Transverse colon (tissue), 4 donors: ENCODE measurements around the gene APOC4. TPM values are rescaled to one million over a fixed set of nuclear protein-coding genes. Genes with fewer than 3 reads are reported as not detected.
"Not testable (repeated sequence)": the region's sequence is repeated elsewhere in the genome, so short reads cannot be mapped to it uniquely, and the experiment has no call there.

Source experiments
- DNase-seq: peaks from one replicate; pipeline ENCODE4 v3.0.0-alpha.2; 2019
- H3K27ac ChIP-seq, 4 donors: fragments of 200-600 bp; sonication (generic); 2 replicates each; pipeline ENCODE4 v1.5.1; 2016 to 2018; ENCODE audit warnings: inconsistent platforms in 4 of 4
- H3K27me3 ChIP-seq: fragments of 200-600 bp; sonication (generic); 2 replicates; pipeline ENCODE4 v1.5.1; 2017; ENCODE audit warnings: inconsistent platforms
- H3K36me3 ChIP-seq, 4 donors: fragments of 200-600 bp; sonication (generic); 2 replicates each; pipeline ENCODE4 v1.5.1; 2017 to 2019; ENCODE audit warnings: inconsistent platforms in 4 of 4
- H3K4me1 ChIP-seq, 4 donors: fragments of 200-600 bp; sonication (generic); 2 replicates each; pipeline ENCODE4 v1.5.1; 2017 to 2020; ENCODE audit warnings: inconsistent platforms in 4 of 4
- H3K4me3 ChIP-seq, 4 donors: fragments of 200-600 bp; sonication (generic); 1 replicate in 1 of 4; 2 replicates in 3 of 4; pipeline versions ENCODE4 v1.5.1 to v1.6.1; 2017 to 2019; ENCODE audit warnings: inconsistent platforms in 4 of 4
- H3K9me3 ChIP-seq, 2 donors: fragments of 200-600 bp; sonication (generic); 2 replicates each; pipeline ENCODE4 v1.5.1; 2017 to 2019; ENCODE audit warnings: inconsistent platforms in 2 of 2
- CTCF ChIP-seq, 5 experiments: fragments of 200-600 bp in 3 of 5; fragments of 450-650 bp in 2 of 5; sonication (generic) in 3 of 5; IDR thresholded peaks; 1 replicate in 2 of 5; 2 replicates in 3 of 5; pipeline ENCODE4 v1.5.1; 2016 to 2017; ENCODE audit warnings: antibody characterized with exemption in 5 of 5, inconsistent platforms in 3 of 5, mild to moderate bottlenecking in 2 of 5, moderate library complexity in 1 of 5
- EP300 ChIP-seq: sonication (generic); formaldehyde crosslinking; IDR thresholded peaks from one replicate; pipeline ENCODE4 v1.6.1; 2017; ENCODE audit warnings: antibody characterized with exemption, low read depth
- POLR2A ChIP-seq: fragments of 450-650 bp; IDR thresholded peaks from one replicate; pipeline ENCODE4 v1.6.1; 2016; ENCODE audit warnings: antibody characterized with exemption, mild to moderate bottlenecking, moderate library complexity
- POLR2AphosphoS5 ChIP-seq, 3 donors: sonication (generic); formaldehyde crosslinking; IDR thresholded peaks; one replicate each; pipeline ENCODE4 v1.6.1; 2016; ENCODE audit warnings: antibody characterized with exemption in 3 of 3
- WGBS, 2 donors: methylation state at CpG; one replicate each; pipeline ENCODE4 v1.1.5; 2018; ENCODE audit warnings: low coverage in 1 of 2; 5-methylcytosine and 5-hydroxymethylcytosine counted together
- in situ Hi-C, 4 donors: fragments of 200-750 bp; cut with MboI; loops; one replicate each; pipeline versions ENCODE4 v1.15.0 to v1.15.1; 2017; ENCODE audit warnings: low sequenced_read_pairs in 3 of 4, low pct_ligation_motif_present in 1 of 4, low pct_unique_long_range_greater_than_20kb in 1 of 4
- intact Hi-C: fragments of 100-400 bp; cut with DNase I; formaldehyde crosslinking; loops from one replicate; pipeline ENCODE4 v1.15.1; 2023; ENCODE audit warnings: low total_unique reads
- total RNA-seq, 4 donors: library from RNA; depleted of rRNA; stranded (reverse); fragments of >200 nt; gene quantifications; one replicate each; pipeline ENCODE4 v1.1.0, GENCODE V29; 2016

The APOC4 gene
- total RNA-seq, 4 donors from 2014 or later, result not detected

GRCh38 chr19:44912854-44913253 is 29.2 kb upstream of the APOC4 start:
- no peak overlapping the region for H3K4me3 ChIP-seq
- H3K4me1 ChIP-seq, result peaks cover 7 to 30% (median 13%) of the 10 kb centered on the region in 4 donors
- TF ChIP-seq POLR2A (no peak), EP300 (no peak), POLR2AphosphoS5 (IDR thresholded peaks at IDR 0.05) (no peak), CTCF (IDR thresholded peaks at IDR 0.05) (no peak)
- WGBS, 2 donors, result 60% methylated on average over 6 of the region's 6 CpGs; no CpG with 5 or more reads in 1 of the 2 donors
- H3K27me3 ChIP-seq, result no peaks in the 10 kb centered on the region
- in situ Hi-C loops (no loop called here), intact Hi-C loops (no loop called here)
- no peaks in the 10 kb centered on the region for H3K9me3 ChIP-seq
- peak; percentile 44 for DNase-seq
- no peaks in the 10 kb centered on the region for H3K36me3 ChIP-seq
- H3K27ac ChIP-seq, result peak overlapping the region in 1 of 4 donors; percentile 37

DNA sequence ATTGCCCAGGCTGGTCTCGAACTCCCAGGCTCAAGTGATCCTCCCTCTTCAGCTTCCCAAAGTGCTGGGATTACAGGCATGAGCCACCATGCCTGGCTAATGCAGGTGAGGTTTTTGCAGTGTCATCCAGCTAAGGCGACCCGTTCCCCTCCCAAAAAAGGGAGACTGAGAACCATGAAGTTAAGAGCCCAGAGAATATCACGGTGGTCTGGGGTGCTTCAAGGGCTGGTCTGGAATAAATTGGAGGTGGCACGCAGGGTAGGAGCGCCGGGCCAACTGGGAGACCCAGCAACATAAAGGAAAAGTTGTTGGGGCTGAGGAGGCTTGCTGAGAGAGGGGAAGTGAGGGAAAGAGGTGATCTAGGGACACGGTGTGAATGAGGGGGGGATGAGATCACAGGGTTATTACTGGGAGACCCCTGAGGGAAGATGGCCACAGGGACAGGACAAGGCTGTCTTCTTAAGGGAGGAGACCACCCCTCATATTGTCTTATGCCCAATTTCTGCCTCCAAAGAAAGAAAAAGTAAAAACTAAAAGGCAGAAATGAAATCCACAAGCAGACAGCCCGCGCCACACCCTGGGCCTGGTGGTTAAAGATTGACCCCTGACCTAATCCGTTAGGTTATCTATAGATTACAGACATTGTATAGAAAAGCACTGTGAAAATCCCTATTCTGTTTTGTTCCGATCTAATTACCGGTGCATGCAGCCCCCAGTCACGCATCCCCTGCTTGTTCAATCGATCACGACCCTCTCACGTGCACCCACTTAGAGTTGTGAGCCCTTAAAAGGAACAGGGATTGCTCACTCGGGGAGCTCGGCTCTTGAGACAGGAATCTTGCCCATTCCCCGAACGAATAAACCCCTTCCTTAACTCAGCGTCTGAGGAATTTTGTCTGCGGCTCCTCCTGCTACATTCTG is 28.3 kb upstream of the APOC4 start:
- H3K27me3 ChIP-seq, H3K9me3 ChIP-seq, H3K36me3 ChIP-seq, in situ Hi-C loops, DNase-seq, intact Hi-C loops: not testable (repeated sequence)
- WGBS, 2 donors, result 48 to 62% methylated on average over 13 to 23 of the region's 23 CpGs
- Histone ChIP-seq H3K4me1 (peaks cover 7 to 30% (median 13%) of the 10 kb centered on the region in 4 donors), H3K27ac (peak overlapping the region; percentile 37 to 64 (median 53)), H3K4me3 (peak overlapping the region in 2 of 4 donors; percentile 31 to 55)

GRCh38 chr19:44914433-44915206 is 27.4 kb upstream of the APOC4 start, which contains the start of gene APOC1:
Gene APOC1 (plus strand): TSS chr19:44914608. CDS start chr19:44914892, 284 bp downstream.
- DNase-seq, result peak; percentile 88
- peak within 1 kb of the TSS; percentile 37 to 64 (median 53) for H3K27ac ChIP-seq
- 8 to 9% methylated on average over 6 to 27 of the region's 28 CpGs for WGBS, 2 donors
- H3K9me3 ChIP-seq, H3K36me3 ChIP-seq, H3K27me3 ChIP-seq, intact Hi-C loops, in situ Hi-C loops: not testable (repeated sequence)
- H3K4me1 ChIP-seq, result peaks cover 7 to 30% (median 13%) of the 10 kb centered on the region in 4 donors
- H3K4me3 ChIP-seq, result peak within 1 kb of the TSS; percentile 26 to 55 (median 37)

DNA sequence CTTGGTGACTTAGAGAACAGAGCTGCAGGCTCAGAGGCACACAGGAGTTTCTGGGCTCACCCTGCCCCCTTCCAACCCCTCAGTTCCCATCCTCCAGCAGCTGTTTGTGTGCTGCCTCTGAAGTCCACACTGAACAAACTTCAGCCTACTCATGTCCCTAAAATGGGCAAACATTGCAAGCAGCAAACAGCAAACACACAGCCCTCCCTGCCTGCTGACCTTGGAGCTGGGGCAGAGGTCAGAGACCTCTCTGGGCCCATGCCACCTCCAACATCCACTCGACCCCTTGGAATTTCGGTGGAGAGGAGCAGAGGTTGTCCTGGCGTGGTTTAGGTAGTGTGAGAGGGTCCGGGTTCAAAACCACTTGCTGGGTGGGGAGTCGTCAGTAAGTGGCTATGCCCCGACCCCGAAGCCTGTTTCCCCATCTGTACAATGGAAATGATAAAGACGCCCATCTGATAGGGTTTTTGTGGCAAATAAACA is 17.8 kb upstream of the APOC4 start:
- no peaks in the 10 kb centered on the region for H3K36me3 ChIP-seq
- WGBS, 2 donors, result 66 to 79% methylated on average over 2 to 8 of the region's 8 CpGs
- H3K27me3 ChIP-seq, result no peaks in the 10 kb centered on the region
- in situ Hi-C loops (no loop called here), intact Hi-C loops (no loop called here)
- TF ChIP-seq POLR2AphosphoS5 (IDR thresholded peaks at IDR 0.05), result no peak
- no peak for TF ChIP-seq EP300
- no peak for TF ChIP-seq POLR2A
- TF ChIP-seq CTCF (IDR thresholded peaks at IDR 0.05), result no peak
- peaks cover 0 to 29% (median 5%) of the 10 kb centered on the region in 4 donors for H3K4me1 ChIP-seq
- peak overlapping the region; percentile 53 to 75 (median 68) for H3K27ac ChIP-seq
- no peak overlapping the region for H3K4me3 ChIP-seq
- no peak for DNase-seq
- no peaks in the 10 kb centered on the region for H3K9me3 ChIP-seq
